ENCODE data around the gene COA7. TPM values are rescaled to one million over a fixed set of nuclear protein-coding genes. Genes with fewer than 3 reads are reported as not detected.

Gene COA7
- total and polyA plus RNA-seq, 2 of the 4 experiments (the other 2 are of a cell fraction): 9.3 to 20.3 TPM

DNA sequence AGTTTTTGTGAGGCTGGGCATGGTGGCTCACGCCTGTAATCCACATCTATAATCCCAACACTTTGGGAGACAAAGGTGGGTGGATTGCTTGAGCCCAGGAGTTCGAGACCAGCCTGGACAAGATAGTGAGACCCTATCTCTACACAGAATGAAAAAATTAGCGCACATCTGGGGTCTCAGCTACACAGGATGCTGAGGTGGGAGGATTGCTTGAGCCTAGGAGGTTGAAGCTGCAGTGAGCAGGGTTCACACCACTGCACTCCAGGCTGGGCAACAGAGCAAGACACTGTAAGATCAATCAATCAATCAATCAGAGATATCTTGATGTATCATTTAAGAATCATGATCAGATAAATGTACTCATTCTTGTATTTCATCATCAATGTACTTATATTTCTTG is 35.2 kb upstream of the COA7 start:
- BruUV-seq (replicated peaks): no TSS peak

More for the DNA sequence above, 35.2 kb upstream of the COA7 start:
- no peak overlapping the region for H3K4me3 ChIP-seq (ENCODE audit: insufficient read depth, low read depth, low read length)
- H3K9me1 ChIP-seq (ENCODE audit: insufficient read depth, low read length): peaks cover 8% of the 10 kb centered on the region; the same call in 1 of the 2 replicates
- no peak overlapping the region for H3K56ac ChIP-seq (ENCODE audit: extremely low read depth, insufficient read depth, low read length)
- no peak overlapping the region for H3K23ac ChIP-seq (ENCODE audit: low read depth, low read length)
- H3K27me3 ChIP-seq (ENCODE audit: control insufficient read depth, insufficient read depth, low read length): no peaks in the 10 kb centered on the region
- peaks cover 1% of the 10 kb centered on the region; the same call in 1 of the 2 replicates for H3K36me3 ChIP-seq (ENCODE audit: control insufficient read depth, insufficient read depth, low read length)
- ATAC-seq (ENCODE audit: low read depth) (no peak), DNase-seq (no peak)
- WGBS, 2 experiments (ENCODE audit: extremely low coverage in 2 of 2, insufficient read length in 1 of 2): no CpG with 5 or more reads among the region's 3 CpGs
- intact Hi-C loops (cut with micrococcal nuclease): no loop called here
- H2BK15ac ChIP-seq (ENCODE audit: low read depth, low read length): no peak overlapping the region
- H4K8ac ChIP-seq (ENCODE audit: low read depth in 2 of 2, low read length in 2 of 2): no peak overlapping the region
- H3K4me1 ChIP-seq (ENCODE audit: control insufficient read depth, insufficient read depth, low read length): peaks cover 2% of the 10 kb centered on the region
- ChIA-PET CTCF (interaction anchor here (1.0 kb wide), 1 partner anchor 15 kb away, joined by 3 read pairs; no protein-coding TSS in a partner anchor), POLR2A (ENCODE audit: unreplicated experiment) (no interaction called here)
- TF ChIP-seq, protein P1, sequence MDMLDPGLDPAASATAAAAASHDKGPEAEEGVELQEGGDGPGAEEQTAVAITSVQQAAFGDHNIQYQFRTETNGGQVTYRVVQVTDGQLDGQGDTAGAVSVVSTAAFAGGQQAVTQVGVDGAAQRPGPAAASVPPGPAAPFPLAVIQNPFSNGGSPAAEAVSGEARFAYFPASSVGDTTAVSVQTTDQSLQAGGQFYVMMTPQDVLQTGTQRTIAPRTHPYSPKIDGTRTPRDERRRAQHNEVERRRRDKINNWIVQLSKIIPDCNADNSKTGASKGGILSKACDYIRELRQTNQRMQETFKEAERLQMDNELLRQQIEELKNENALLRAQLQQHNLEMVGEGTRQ (IDR thresholded peaks at IDR 0.05; ENCODE audit: low read depth, low read length): no peak
- TF ChIP-seq CEBPB (IDR thresholded peaks at IDR 0.05; ENCODE audit: low read depth, low read length) (no peak), CHD1 (IDR thresholded peaks at IDR 0.05; ENCODE audit: low read depth, low read length) (no peak), MAZ (IDR thresholded peaks at IDR 0.05; ENCODE audit: borderline replicate concordance, low read depth, low read length) (no peak), FOS (IDR thresholded peaks at IDR 0.05; ENCODE audit: low read depth, low read length) (no peak)
- H3K14ac ChIP-seq (replicated peaks; ENCODE audit: low read depth, low read length): no peak overlapping the region
- H3K9me3 ChIP-seq (ENCODE audit: control insufficient read depth, insufficient read depth, low read length): no peaks in the 10 kb centered on the region
- H4K91ac ChIP-seq (ENCODE audit: insufficient read depth, low read depth, low read length): no peak overlapping the region
- no peak overlapping the region for H3K4me2 ChIP-seq (ENCODE audit: low read depth, low read length)
- no peak overlapping the region for H3K18ac ChIP-seq (ENCODE audit: low read depth, low read length)
- H2BK120ac ChIP-seq (ENCODE audit: low read depth, low read length): no peak overlapping the region
- no peak overlapping the region for H2AK5ac ChIP-seq (ENCODE audit: low read depth, low read length)
- peaks cover 54% of the 10 kb centered on the region for H4K20me1 ChIP-seq (ENCODE audit: insufficient read depth, low read length)
- peaks cover 15 to 72% of the 10 kb centered on the region in 2 experiments for H3K79me1 ChIP-seq (ENCODE audit: low read depth in 1 of 2, low read length in 2 of 2)
- no peak overlapping the region for H2AK9ac ChIP-seq (replicated peaks; ENCODE audit: low read depth, low read length, poor library complexity)
- dilution Hi-C loops (cut with HindIII; ENCODE audit: low sequenced_read_pairs, unreplicated experiment): no loop called here
- no peak overlapping the region for H2AFZ ChIP-seq (replicated peaks; ENCODE audit: low read length, poor library complexity)
- H3K27ac ChIP-seq (ENCODE audit: insufficient read depth, low read length): no peak overlapping the region
- H4K5ac ChIP-seq (ENCODE audit: low read depth, low read length): no peak overlapping the region
- no peak overlapping the region for H2BK20ac ChIP-seq (ENCODE audit: low read depth, low read length)
- H2BK5ac ChIP-seq (ENCODE audit: low read depth, low read length, poor library complexity, severe bottlenecking): no peak overlapping the region
- in situ Hi-C loops (cut with MboI; ENCODE audit: low sequenced_read_pairs): no loop called here
- H3K4ac ChIP-seq (ENCODE audit: low read depth, low read length): no peak overlapping the region
- H3K9ac ChIP-seq (ENCODE audit: low read depth, low read length): no peak overlapping the region
